ENCODE data around the gene SURF4.

- no peak for TF ChIP-seq CTCF (IDR thresholded peaks at IDR 0.05)
- no peak for TF ChIP-seq POLR2AphosphoS5 (IDR thresholded peaks at IDR 0.05)
Observed at GRCh38 chr9:133394687-133395271, 18.9 kb upstream of the SURF4 start.

Data from prostate gland (tissue), 2 donors.